K562 (cell line): ENCODE data around the gene PARP1.

Experiments
- HOXB6 ChIP-seq: fragments of 250-450 bp; sonication (Bioruptor Pico); IDR thresholded peaks from 2 replicates; pipeline ENCODE4 v1.5.1; 2022; ENCODE audit warnings: mild to moderate bottlenecking, borderline replicate concordance
- MAFG ChIP-seq: fragments of 450-650 bp; conservative IDR thresholded peaks from 2 replicates; pipeline ENCODE4 v1.6.1; 2016; ENCODE audit warnings: missing genetic modification characterization, missing compliant biosample characterization
- MED1 ChIP-seq: sonication (generic); formaldehyde crosslinking; IDR thresholded peaks from 2 replicates; pipeline ENCODE4 v1.8.1; 2023; ENCODE audit warnings: missing genetic modification reagents, borderline replicate concordance
- NFIC ChIP-seq: fragments of 450-650 bp; IDR thresholded peaks from 2 replicates; pipeline ENCODE4 v1.6.1; 2017; ENCODE audit warnings: mild to moderate bottlenecking, inconsistent platforms
- POLR2AphosphoS5 ChIP-seq: IDR thresholded peaks from 2 replicates; pipeline ENCODE4 v1.6.1; 2011; ENCODE audit warnings: mild to moderate bottlenecking, low read depth, low read length, moderate library complexity; ENCODE audit not compliant: control insufficient read depth, insufficient read depth
- RCOR1 ChIP-seq, 2 experiments: IDR thresholded peaks; 2 replicates each; pipeline ENCODE4 v1.6.1; 2012; ENCODE audit warnings: low read depth in 2 of 2, low read length in 2 of 2, borderline replicate concordance in 1 of 2, improper control_type of control experiment in 1 of 2
- TCF7 ChIP-seq: sonication (generic); IDR thresholded peaks from 2 replicates; pipeline ENCODE4 v1.6.1; 2016; ENCODE audit warnings: antibody characterized with exemption, borderline replicate concordance
- TEAD4 ChIP-seq, 2 experiments: sonication (generic) in 1 of 2; formaldehyde crosslinking in 1 of 2; IDR thresholded peaks; 2 replicates each; pipeline versions ENCODE4 v1.6.1 to v1.8.0; 2012 to 2022; ENCODE audit warnings: borderline replicate concordance in 1 of 2, inconsistent platforms in 1 of 2, low read length in 1 of 2, mild to moderate bottlenecking in 1 of 2, missing genetic modification reagents in 1 of 2
- ZBTB11 ChIP-seq, 3 experiments: fragments of 200-800 bp in 1 of 3; fragments of 250-450 bp in 1 of 3; fragments of 450-650 bp in 1 of 3; sonication (Bioruptor Pico) in 1 of 3; sonication (Bioruptor generic) in 1 of 3; formaldehyde crosslinking in 1 of 3; IDR thresholded peaks; 2 replicates each; pipeline versions ENCODE4 v1.6.1 to v1.8.0; 2016 to 2022; ENCODE audit warnings: mild to moderate bottlenecking in 2 of 3, missing genetic modification characterization in 2 of 3, missing compliant biosample characterization in 1 of 3, moderate library complexity in 1 of 3
- ZNF23 ChIP-seq: fragments of 250-450 bp; sonication (Bioruptor Pico); IDR thresholded peaks from 2 replicates; pipeline ENCODE4 v1.4.0; 2020; ENCODE audit warnings: mild to moderate bottlenecking
- ZNF3 ChIP-seq: fragments of 250-450 bp; sonication (Bioruptor Pico); IDR thresholded peaks from 2 replicates; pipeline ENCODE4 v1.5.0; 2021; ENCODE audit warnings: mild to moderate bottlenecking, moderate library complexity
- ZNF785 ChIP-seq: fragments of 250-450 bp; sonication (Bioruptor Pico); IDR thresholded peaks from 2 replicates; pipeline ENCODE4 v1.4.0; 2020; ENCODE audit warnings: mild to moderate bottlenecking
- TF ChIP-seq, protein P1 (sequence below), 3 experiments: IDR thresholded peaks in 2 of 3; conservative IDR thresholded peaks in 1 of 3; 2 replicates each; pipeline ENCODE4 v1.5.1; 2011 to 2012; ENCODE audit warnings: low read length in 3 of 3, mild to moderate bottlenecking in 3 of 3, control low read depth in 2 of 3, improper control_type of control experiment in 1 of 3, inconsistent platforms in 1 of 3, low read depth in 1 of 3, mixed read lengths in 1 of 3, moderate library complexity in 1 of 3; ENCODE audit not compliant: insufficient read depth in 2 of 3

GRCh38 chr1:226355669-226356551, 52.0 kb downstream of the PARP1 start:
- TF ChIP-seq ZNF785 (CRISPR knock-in tag) (no peak), MED1 (no peak), TEAD4 (IDR thresholded peaks at IDR 0.05; ENCODE audit: low read length) (no peak), TEAD4 (CRISPR knock-in tag; IDR thresholded peaks at IDR 0.05; ENCODE audit: borderline replicate concordance) (no peak), ZNF3 (CRISPR knock-in tag) (no peak), RCOR1 (IDR thresholded peaks at IDR 0.05; ENCODE audit: borderline replicate concordance in 1 of 2, low read depth in 2 of 2, low read length in 2 of 2) (no peak), HOXB6 (no peak), NFIC (no peak), POLR2AphosphoS5 (no peak), ZNF23 (CRISPR knock-in tag) (no peak), MAFG (tag) (no peak), TCF7 (no peak), ZBTB11 (CRISPR knock-in tag; IDR thresholded peaks at IDR 0.05) (no peak)
- TF ChIP-seq, protein P1, sequence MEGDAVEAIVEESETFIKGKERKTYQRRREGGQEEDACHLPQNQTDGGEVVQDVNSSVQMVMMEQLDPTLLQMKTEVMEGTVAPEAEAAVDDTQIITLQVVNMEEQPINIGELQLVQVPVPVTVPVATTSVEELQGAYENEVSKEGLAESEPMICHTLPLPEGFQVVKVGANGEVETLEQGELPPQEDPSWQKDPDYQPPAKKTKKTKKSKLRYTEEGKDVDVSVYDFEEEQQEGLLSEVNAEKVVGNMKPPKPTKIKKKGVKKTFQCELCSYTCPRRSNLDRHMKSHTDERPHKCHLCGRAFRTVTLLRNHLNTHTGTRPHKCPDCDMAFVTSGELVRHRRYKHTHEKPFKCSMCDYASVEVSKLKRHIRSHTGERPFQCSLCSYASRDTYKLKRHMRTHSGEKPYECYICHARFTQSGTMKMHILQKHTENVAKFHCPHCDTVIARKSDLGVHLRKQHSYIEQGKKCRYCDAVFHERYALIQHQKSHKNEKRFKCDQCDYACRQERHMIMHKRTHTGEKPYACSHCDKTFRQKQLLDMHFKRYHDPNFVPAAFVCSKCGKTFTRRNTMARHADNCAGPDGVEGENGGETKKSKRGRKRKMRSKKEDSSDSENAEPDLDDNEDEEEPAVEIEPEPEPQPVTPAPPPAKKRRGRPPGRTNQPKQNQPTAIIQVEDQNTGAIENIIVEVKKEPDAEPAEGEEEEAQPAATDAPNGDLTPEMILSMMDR (IDR thresholded peaks at IDR 0.05 in 2 of 3, conservative IDR thresholded peaks at IDR 0.05 in 1 of 3; ENCODE audit: insufficient read depth in 2 of 3, low read depth in 1 of 3, low read length in 3 of 3): no peak
